ENCODE results near the gene DMRTC2.

The DMRTC2 gene

GRCh38 chr19:41894350-41894749 is 49.5 kb downstream of the DMRTC2 start:
- no peak for DNase-seq

GRCh38 chr19:41895745-41896580 is 51.1 kb downstream of the DMRTC2 start:
- DNase-seq, result no peak

GRCh38 chr19:41896581-41896942 is 51.7 kb downstream of the DMRTC2 start:
- DNase-seq, result no peak

GRCh38 chr19:41897181-41897580 is 52.3 kb downstream of the DMRTC2 start:
- DNase-seq, result no peak

GRCh38 chr19:41897820-41898219 is 53.0 kb downstream of the DMRTC2 start:
- no peak for DNase-seq

- no peak for DNase-seq
Observed at GRCh38 chr19:41898235-41898634, 53.4 kb downstream of the DMRTC2 start.

All from HCEC 1CT (cell line).